Activated T-helper 9 cell treated with anti-CD3 and anti-CD28 coated beads, Interleukin-2, amount 50 U/mL, for 16 hours (primary cell): Measurements from ENCODE around the gene ADAMTS13.
"Not testable (repeated sequence)": the region's sequence is repeated elsewhere in the genome, so short reads cannot be mapped to it uniquely, and the experiment has no call there.

ENCODE experiments used
- DNase-seq: peaks from one replicate; pipeline ENCODE4 v3.0.0-alpha.2; 2020; ENCODE audit warnings: low read depth

Gene ADAMTS13

DNA sequence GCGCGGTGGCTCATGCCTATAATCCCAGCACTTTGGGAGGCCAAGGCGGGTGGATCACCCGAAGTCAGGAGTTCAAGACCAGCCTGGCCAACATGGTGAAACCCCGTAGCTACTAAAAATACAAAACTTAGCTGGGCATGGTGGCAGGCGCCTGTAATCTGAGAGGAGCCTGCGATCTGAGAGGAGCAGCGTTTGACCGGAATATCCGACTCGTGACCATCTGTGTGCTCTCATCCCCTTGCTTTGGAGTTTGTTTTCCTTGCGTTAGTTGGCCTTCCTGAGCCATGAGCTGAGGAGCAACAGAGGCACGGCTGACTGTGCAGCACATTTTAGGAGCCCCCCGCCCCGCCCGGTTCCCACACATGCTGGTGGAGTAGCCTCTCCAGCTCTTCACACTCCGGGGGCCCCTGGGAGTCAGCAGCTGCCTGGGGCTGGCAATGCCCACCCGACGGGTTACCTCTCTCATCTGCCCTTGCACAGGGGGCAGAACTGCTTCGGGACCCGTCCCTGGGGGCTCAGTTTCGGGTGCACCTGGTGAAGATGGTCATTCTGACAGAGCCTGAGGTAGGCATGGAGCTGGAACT, 3.0 kb downstream of the ADAMTS13 start:
- no peak for DNase-seq

DNA sequence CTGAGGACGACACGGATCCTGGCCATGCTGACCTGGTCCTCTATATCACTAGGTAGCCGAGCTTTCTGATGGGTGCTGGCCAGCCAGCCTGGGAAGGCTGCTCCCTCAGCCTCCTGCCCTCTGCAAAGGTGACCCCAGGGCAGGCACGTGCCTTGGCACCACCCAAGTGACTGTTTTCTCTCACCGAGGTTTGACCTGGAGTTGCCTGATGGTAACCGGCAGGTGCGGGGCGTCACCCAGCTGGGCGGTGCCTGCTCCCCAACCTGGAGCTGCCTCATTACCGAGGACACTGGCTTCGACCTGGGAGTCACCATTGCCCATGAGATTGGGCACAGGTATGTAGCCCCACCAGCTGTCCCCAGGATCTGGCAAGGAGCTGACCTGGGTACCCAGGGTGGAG, 3.8 kb downstream of the ADAMTS13 start:
- DNase-seq, result no peak

DNA sequence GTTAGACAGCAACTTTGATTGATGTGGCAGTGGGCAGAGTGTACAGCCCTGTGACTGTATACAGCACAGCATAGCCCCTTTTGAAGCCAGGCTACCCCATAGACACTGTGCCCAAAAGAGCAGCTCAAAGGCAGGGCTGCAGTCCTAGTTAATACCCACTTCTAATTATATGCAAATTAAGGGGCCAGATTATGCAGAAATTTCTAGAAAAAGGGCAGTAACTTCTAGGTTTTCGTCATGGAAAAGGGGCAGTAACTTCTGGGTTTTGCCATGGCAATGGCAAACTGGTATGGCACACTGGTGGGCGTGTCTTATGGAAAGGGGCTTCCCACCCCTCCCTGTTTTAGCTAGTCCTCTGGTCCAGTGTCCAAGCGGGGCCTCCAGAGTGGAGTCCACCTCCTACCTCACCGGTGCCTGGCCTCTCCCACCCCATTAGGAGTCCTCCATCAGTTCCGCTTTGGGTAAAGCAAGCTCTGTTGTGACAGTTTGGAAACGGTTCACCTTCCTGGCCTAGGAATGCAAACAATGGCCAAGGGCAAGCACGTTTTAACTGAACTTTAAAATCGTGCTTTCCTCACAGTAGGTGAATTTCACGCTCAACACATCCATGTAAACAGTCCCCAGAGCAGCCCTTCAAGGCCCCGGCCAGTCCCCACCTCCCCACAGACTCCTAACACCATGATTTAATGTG, 5.6 kb downstream of the ADAMTS13 start:
- no peak for DNase-seq

DNA sequence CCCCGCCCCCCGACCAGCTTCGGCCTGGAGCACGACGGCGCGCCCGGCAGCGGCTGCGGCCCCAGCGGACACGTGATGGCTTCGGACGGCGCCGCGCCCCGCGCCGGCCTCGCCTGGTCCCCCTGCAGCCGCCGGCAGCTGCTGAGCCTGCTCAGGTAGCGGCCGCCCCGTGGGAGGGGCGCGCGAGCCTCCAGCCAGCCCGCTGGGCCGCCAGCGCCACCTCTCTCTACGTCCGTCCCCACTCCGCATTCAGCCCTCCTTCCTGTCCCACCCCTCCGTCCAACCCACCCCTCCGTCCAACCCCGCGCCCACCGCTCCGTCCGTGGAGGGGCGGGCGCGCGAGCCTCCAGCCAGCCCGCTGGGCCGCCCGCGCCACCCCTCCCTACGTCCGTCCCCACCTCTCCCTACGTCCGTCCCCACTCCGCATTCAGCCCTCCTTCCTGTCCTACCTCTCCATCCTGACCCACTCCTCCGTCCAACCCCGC, 6.5 kb downstream of the ADAMTS13 start:
- no peak for DNase-seq

DNA sequence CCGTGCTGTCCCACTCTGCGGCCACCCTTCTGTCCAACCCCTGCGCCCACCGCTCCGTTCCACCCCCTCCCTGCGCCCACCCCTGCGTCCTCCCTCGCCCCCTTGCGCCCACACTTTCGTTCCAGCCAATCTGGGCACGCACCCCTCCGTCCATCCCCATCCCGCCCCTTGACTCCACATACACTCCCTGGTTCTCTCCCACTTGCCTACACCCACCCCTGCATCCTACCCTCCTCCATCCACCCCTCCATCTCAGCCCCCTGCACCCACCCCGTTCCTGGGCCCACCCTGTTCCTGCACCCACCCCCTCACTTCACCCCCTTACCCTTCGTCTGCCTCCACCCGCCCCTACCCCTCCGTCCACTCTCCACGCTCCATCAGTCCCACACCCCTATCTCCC, 7.0 kb downstream of the ADAMTS13 start:
- no peak for DNase-seq

DNA sequence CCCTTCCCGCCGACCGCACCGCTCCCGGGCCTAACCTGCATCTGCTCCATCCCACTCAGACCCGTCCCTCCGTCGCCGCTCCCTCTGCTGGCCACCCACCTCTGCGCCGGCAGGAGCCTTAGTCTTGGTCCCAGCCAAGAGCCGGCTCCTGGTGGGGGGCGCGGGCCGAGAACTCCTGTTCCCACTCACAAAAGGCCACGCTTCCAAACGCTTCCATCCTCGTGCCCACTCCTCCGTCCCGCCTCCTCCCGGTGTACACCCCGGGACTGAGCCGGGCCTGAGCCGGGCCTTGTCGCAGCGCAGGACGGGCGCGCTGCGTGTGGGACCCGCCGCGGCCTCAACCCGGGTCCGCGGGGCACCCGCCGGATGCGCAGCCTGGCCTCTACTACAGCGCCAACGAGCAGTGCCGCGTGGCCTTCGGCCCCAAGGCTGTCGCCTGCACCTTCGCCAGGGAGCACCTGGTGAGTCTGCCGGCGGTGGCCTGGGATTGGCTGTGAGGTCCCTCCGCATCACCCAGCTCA, 7.5 kb downstream of the ADAMTS13 start:
- no peak for DNase-seq

DNA sequence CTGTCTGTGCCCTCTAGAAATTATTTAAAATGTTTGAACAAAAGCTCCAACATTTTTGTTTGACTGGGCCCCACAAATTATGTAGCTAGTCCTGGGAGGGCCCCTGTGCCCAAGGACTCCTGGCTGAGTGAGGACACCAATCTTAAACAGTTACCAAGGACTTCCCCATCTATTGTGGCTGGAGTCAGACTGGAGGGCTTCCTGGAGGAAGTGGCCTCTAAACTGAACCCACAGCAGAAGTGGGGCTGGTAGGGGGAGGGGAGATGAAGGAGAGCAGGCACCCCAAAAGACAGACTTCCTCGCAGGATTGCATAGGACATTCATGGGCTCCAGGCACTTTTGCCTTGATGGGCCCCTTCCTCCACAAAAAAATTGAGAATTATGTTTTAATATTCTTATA, 8.1 kb downstream of the ADAMTS13 start:
- DNase-seq, result no peak

DNA sequence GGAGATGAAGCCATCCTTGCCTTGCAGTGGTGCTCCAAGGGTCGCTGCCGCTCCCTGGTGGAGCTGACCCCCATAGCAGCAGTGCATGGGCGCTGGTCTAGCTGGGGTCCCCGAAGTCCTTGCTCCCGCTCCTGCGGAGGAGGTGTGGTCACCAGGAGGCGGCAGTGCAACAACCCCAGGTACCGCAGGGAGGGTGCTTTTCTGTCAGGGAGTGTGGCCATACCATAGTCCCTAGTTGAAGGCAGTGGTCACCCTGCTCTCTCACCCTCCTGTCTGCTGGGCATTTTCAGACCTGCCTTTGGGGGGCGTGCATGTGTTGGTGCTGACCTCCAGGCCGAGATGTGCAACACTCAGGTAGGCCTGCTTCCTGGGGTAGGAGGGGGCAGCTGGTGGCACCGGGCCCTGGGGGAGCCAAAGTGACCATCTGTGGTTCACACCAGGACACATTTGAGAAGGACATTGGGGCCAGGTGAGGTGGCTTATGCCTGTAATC, 11.2 kb downstream of the ADAMTS13 start:
- no peak for DNase-seq

DNA sequence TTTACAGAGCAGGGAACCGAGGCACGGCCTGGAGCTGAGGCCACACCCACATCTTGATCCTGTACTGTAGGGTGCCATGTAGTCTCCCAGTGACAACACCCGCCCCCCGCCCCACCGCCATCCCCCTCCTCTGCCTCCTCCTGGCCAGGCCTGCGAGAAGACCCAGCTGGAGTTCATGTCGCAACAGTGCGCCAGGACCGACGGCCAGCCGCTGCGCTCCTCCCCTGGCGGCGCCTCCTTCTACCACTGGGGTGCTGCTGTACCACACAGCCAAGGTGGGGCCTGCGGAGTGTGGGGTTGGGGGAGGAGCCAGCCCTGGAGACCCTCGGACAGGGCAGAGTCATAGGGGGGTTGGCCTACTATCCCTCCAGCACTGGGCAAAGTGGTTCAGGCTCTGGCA, 14.5 kb downstream of the ADAMTS13 start:
- no peak for DNase-seq

DNA sequence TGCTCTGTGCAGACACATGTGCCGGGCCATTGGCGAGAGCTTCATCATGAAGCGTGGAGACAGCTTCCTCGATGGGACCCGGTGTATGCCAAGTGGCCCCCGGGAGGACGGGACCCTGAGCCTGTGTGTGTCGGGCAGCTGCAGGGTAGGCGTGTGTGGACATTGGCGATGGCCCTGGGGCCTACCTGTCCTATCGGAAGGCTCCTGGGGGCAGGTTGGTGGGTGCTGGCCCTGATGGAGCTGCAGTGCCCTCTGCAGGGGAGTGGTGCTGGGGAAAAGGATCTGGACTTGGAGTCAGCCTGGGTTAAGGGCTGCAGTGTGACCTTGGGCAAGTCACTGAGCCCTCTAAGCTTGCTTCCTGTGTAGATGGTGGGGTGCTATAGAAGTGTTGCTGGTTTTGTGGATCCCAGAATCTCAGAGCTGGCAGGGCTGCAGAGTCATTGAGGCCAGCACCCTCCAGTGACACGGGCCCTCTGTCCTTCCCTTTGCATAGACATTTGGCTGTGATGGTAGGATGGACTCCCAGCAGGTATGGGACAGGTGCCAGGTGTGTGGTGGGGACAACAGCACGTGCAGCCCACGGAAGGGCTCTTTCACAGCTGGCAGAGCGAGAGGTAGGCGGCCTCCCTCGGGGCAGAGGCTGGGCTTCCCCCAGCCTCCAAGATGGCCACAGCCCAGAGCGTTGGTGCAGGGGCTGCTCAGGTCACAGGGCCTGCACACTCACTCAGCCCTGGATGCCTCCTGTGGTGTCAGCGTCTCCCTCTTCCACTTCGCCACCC, 15.8 kb downstream of the ADAMTS13 start:
- DNase-seq, result no peak

DNA sequence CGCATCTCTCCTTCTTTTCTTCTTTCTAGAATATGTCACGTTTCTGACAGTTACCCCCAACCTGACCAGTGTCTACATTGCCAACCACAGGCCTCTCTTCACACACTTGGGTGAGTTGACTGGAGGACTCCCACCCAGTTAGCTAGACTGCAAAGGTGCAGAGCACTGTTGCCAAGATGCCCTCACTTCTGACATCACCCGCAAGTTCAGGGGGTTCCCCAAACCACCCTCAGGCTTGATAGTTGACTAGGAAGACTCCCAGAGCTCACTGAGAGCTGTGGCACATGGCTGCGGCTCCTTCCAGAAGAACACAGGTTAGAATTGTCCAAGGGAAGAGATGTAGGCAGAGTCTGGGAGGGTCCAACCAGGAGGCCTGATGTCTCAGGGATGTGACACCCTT, 17.2 kb downstream of the ADAMTS13 start:
- no peak for DNase-seq

DNA sequence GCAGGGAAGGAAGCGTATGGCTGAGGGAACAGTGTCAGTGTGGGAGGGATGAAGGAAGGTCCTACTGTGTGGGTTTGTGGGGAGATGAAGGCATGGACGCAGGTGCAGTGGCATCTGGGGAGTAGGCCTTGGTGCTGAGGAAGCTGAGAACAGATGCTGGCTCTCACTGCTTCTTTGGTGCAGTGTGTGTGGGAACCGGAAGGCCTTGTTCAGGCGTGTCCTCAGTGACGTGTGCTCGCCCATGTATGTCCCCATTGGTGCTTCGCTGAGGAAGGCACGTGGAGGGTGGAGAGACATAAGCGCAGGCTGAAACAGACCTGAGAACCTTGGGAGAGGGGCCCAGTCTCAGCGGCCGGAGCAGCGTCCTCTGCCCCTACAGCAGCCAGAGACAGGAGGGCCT, 18.7 kb downstream of the ADAMTS13 start:
- DNase-seq, result no peak

DNA sequence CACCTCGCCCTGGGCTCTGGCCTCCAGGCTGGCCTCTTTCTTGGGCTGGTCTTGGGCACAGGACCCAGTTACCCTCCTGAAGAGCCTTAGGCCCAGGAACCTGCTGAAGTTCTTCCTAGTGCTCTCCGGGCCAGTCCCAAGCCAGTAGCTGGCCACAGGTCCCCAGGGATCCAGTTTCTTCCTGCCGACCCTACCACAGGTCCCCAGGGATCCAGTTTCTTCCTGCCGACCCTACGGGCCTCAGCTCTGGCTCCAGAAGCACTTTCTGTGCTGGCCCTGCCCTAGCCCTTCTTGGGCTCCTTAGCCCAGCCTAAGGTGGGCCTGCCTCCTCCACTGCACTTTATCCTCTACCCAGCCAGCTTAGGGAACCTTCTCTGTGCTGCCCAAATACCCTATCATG, 19.4 kb downstream of the ADAMTS13 start:
- DNase-seq, result no peak

DNA sequence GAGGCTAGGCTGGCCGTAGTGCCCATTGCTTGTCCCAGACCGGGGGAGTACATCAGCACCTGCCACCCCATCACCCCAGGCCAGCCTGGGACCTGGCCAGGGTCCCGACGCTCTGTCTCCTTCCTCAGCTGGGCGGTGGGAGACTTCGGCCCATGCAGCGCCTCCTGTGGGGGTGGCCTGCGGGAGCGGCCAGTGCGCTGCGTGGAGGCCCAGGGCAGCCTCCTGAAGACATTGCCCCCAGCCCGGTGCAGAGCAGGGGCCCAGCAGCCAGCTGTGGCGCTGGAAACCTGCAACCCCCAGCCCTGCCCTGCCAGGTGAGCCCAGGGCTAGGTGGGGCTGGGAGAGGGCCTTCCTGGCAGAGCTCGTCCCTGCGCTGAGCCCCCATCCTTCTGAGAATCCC, 21.1 kb downstream of the ADAMTS13 start:
- no peak for DNase-seq

DNA sequence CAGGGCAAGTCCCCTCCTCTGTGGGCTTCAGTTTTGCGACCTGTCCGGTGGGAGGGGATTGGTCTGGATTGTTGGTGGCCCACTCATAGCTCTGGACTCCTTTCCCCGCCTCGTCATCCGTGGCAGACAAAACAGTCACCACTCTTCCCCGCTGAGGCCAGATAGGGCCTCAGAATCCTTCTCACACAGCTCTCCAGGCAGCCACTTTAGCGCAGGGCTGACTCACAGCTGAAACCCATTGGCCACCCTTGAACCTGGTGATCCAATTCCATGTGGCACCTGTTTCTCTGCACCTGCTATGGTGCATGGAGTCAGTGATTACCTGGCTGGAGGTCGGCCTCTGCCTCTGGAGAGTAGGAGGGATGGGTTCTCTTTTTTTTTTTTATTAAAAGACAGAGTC, 21.8 kb downstream of the ADAMTS13 start:
- DNase-seq, result no peak

DNA sequence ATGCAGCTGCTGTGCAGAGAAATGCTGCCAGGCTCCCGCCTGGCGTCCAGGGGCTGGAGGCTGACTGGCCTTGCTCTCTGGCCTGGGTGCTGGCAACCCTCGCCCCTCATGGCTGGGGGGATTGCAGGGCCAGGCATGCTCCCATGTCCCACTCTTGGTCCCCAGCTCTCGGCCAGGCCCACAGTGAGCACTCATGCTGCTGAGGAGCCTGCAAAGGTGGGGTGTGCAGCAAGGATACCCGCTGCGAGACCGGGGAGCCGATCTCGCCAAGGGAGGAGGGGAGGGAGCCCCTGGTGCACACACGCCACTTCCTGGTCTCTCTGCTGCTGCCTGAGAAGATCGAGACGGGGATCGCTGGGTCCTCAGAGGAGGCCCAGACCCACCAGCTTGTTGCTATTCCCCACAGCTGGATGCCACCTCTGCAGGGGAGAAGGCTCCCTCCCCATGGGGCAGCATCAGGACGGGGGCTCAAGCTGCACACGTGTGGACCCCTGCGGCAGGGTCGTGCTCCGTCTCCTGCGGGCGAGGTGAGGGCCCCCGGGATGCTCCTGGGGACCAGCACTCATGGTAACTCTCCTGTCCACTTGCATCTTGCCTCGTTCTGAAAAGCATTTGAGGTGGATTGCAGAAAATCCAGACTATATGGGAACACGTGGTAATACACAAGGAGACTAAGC, 23.3 kb downstream of the ADAMTS13 start:
- no peak for DNase-seq

DNA sequence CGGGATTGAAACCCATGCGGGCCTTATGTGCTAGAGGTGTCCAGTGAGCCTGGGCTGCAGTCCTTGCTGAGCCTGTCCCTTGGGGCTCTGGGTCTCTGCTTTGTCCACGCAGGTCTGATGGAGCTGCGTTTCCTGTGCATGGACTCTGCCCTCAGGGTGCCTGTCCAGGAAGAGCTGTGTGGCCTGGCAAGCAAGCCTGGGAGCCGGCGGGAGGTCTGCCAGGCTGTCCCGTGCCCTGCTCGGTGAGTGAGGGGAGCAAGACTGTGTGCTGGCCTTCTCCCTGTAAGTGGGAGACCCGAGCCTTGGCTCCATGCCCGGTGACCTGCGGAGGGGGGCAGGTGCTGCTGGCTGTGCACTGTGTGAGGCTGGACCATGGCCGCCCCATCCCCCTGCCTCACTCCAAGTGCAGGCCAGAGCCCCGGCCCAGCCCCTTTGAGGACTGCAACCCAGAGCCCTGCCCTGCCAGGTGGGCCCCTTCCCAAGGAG, 26.4 kb downstream of the ADAMTS13 start:
- no peak for DNase-seq

DNA sequence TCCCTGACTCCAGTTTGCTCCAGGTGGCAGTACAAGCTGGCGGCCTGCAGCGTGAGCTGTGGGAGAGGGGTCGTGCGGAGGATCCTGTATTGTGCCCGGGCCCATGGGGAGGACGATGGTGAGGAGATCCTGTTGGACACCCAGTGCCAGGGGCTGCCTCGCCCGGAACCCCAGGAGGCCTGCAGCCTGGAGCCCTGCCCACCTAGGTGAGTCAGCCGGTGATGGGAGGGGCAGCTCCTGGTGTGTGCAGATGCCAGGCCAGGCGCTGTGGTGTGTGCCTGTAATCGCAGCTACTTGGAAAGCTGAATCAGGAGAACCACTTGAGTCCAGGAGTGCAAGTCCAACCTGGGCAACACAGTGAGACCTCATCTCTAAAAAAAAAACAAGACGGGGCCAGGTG, 27.6 kb downstream of the ADAMTS13 start:
- DNase-seq, result no peak

DNA sequence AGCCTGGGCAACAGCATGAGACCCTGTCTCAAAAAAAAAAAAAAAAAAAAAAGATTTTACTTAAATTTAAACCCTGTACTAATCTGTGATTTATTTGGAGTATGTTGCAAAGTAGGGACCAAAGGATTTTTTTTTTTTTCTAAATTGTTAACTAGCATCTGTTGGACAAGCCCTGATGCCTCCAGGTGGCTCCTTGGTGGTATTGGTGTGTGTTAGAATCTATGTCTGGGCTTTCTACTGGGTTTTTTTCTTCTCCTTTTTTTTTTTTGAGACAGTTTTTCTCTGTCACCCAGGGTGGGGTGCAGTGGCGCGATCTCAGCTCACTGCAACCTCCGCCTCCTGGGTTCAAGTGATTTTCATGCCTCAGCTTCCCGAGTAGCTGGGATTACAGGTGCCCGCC, 29.7 kb downstream of the ADAMTS13 start:
- not testable (repeated sequence) for DNase-seq

DNA sequence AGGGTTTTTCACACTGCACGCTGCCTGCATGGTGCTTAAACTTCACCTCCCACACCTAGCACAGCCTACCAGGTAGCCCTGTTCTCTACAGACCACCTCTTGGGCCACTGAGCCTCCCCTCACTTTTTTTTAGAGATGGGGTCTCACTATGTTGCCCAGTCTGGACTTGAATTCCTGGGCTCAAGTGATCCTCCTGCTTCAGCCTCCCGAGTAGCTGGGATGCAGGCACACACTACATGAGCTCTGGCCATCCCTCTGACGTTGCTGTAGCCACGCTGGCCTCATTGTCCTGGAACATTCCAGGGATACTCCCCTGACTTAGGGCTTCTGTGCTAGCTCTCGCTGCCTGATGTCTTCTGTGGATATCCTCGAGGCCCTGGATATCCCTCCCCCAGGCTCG, 30.4 kb downstream of the ADAMTS13 start:
- no peak for DNase-seq

DNA sequence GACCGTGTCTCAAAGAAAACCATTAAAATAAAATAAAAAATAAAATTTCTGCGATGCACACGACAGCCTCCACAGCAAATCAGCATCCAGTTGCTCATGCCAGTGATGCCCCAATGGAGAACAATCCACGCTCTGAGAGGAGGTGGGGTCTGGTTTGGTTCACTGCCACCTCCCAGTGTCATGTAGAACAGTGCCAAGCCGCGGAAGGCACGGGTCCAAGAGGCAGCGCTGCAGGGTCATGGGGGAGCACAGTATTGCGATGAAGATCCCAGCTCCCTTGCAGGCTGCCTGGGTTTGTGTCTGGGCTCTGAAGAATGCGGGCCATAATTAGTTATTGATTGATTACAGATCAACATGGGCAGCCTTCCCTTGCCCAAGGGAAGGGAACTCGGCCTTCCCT, 31.5 kb downstream of the ADAMTS13 start:
- no peak for DNase-seq

DNA sequence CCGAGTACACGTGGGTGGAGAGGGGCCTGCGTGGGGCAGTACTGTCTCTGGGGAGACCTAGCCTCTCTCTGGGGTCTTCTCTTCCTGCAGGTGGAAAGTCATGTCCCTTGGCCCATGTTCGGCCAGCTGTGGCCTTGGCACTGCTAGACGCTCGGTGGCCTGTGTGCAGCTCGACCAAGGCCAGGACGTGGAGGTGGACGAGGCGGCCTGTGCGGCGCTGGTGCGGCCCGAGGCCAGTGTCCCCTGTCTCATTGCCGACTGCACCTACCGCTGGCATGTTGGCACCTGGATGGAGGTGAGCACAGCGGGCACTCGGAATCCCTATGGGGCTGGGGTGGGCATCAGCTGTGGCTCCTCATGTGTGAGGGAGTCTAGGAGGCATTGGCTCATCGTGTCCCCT, 32.2 kb downstream of the ADAMTS13 start:
- no peak for DNase-seq
